ACHN (cell line): ENCODE data around the gene MINDY4.

ENCODE experiments used
- DNase-seq: peaks from one replicate; pipeline ENCODE4 v3.0.0-alpha.2; 2015
- in situ Hi-C: cut with HindIII; loops from 2 replicates; pipeline ENCODE4 v1.10.0; 2017; ENCODE audit warnings: low sequenced_read_pairs, low pct_ligation_motif_present, low pct_unique_long_range_greater_than_20kb

Gene MINDY4

GRCh38 chr7:30739691-30740090, 31.5 kb upstream of the MINDY4 start:
- in situ Hi-C loops: no loop called here
- no peak for DNase-seq

- in situ Hi-C loops: no loop called here
- peak; percentile 74 for DNase-seq
Measured at GRCh38 chr7:30740417-30741181, 30.6 kb upstream of the MINDY4 start.

DNA sequence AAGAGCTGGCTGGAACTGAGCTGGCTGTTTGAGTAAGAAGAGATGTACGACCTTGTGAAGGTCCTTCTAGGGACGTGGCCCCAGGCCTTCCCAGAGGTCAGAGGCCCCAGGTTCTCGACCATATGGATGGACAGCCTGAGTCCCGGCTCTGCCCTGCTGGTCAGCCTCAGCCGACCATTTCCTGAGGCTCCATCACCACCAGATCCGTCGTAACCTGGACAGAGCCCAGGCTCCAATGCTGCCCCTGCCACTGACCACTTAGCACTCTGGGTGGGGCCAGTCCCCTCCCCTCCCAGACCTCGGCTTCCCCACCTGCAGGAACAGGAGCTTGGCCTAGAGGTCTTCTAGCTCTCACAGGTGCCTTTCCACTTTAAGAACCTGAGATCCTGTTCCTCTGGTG, 29.9 kb upstream of the MINDY4 start:
- DNase-seq: no peak
- in situ Hi-C loops: no loop called here

GRCh38 chr7:30743371-30744074, 27.7 kb upstream of the MINDY4 start:
- peak; percentile 15 for DNase-seq
- in situ Hi-C loops: no loop called here

DNA sequence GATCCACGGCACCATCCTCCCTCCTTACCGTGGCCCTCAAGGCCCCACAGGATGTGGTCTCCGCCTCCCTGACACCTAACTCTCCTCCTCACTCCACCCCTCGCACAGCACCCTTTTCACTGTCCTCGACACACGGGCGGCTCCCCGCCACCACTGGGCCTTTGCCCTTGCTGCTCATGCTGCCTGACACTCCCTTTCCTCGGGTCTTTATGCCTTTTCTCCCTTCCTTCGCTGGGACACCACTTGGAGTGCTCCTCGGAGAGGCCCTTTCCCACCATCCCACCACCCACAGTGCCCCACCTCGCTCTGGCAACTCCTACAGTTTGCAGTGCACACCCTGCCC, 27.2 kb upstream of the MINDY4 start:
- in situ Hi-C loops: no loop called here
- no peak for DNase-seq

DNA sequence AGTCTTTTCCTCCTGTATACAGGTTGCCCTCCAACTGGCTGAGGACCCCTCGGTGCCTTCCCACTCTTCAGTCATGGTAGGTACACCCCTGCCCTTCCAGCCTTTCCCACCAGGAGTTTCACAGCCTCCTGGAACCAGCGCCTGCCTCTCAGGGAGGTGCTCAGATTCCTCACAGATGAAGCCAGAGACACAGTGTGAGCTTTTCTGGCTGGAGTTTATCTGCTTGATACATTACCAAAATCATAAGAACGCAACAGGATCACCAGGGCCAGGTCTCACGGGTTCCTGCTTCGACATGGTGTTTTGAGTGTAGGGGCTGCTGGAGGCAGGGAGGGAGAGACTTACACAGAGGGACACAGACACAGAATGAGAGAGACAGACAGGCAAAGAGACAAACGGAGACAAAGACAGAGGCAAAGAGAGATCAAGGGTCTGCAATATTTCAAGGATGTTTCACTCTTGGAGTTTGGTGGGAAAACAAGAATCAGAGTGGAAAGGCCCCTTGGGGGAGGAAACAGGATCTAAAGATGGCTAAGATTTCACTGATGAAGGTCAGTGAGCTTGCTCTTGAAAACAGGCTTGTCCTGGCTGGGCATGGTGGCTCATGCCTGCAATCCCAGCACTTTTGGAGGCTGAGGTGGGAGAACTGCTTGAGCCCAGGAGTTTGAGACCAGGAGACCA, 25.8 kb upstream of the MINDY4 start:
- in situ Hi-C loops: no loop called here
- no peak for DNase-seq

GRCh38 chr7:30750010-30750409, 21.2 kb upstream of the MINDY4 start:
- in situ Hi-C loops: no loop called here
- DNase-seq: no peak

DNA sequence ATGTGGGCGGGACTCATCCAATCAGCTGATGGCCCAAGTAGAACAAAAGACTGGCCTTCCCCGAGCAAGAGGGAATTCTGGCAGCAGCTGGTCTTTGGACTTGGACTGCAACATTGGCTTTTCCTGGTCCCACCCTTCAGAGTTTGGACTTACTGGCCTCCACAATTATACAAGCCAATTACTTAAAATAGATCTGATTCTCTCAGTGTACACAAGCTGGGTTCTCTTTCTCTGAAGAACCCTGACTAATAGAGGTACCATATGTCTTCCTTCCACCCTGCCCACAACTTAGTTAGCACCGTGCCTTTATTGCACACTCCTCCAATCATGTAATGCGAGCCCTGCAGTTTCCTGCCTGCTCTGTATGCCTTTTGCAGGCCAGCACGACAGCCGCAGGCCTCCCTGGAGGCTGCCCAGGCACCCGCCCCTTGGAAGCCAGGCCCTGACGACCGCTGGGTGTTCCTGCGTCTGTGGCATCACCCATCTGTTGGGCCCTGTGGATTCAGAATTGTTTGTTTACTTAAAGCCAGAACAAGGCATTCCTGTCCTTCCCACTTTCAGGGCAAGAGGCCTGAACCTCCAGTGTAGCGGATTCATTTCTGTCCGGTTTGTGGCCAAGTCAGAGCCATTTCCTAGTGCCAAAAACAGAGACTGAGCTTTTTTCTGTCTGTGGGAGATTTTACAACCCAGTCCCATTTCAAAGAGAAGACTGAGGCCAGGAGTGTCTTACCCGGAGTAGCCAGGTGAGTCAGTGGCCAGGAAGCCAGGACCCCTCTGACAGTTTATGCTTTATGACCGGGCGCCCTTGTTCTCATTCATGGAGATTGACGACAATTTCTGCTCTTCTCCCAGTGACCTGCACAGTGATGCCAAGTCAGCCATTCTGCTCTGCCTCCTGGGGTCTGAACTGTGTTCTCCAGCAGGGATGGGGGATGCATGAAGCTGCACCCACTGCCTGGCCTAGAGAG, 20.2 kb upstream of the MINDY4 start:
- in situ Hi-C loops: no loop called here
- DNase-seq: no peak

- in situ Hi-C loops: no loop called here
- no peak for DNase-seq
Measured at GRCh38 chr7:30751696-30752273, 19.4 kb upstream of the MINDY4 start, which contains the start of gene INMT. INMT (plus strand) TSS chr7:30752135; CDS start chr7:30752151, 16 bp downstream.

- in situ Hi-C loops: no loop called here
- no peak for DNase-seq
Measured at GRCh38 chr7:30752484-30752883, 18.7 kb upstream of the MINDY4 start.

- in situ Hi-C loops: no loop called here
- no peak for DNase-seq
Measured at GRCh38 chr7:30752979-30753378, 18.2 kb upstream of the MINDY4 start.

DNA sequence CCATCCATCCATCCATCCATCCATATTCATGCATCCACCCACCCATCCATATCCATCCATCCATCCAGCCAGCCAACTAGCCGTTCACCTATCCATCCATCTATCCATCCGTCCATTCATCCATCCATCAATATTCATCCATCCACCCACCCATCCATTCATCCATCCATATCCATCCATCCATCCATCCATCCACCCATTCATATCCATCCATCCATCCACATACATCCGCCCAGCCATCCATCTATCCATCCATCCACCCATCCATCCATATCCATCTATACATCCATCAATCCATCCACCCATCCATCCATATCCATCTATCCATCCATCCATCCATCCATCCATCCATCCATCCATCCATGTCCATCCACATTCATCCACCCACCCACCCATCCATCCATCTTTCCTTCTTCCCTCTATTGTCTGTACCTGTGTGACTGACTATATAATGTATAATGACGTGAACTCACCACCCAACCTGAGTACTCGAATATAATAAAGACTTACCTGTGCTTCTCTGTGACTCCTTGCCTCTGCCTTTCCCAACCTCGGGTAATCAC, 16.8 kb upstream of the MINDY4 start:
- DNase-seq: no peak
- in situ Hi-C loops: no loop called here

DNA sequence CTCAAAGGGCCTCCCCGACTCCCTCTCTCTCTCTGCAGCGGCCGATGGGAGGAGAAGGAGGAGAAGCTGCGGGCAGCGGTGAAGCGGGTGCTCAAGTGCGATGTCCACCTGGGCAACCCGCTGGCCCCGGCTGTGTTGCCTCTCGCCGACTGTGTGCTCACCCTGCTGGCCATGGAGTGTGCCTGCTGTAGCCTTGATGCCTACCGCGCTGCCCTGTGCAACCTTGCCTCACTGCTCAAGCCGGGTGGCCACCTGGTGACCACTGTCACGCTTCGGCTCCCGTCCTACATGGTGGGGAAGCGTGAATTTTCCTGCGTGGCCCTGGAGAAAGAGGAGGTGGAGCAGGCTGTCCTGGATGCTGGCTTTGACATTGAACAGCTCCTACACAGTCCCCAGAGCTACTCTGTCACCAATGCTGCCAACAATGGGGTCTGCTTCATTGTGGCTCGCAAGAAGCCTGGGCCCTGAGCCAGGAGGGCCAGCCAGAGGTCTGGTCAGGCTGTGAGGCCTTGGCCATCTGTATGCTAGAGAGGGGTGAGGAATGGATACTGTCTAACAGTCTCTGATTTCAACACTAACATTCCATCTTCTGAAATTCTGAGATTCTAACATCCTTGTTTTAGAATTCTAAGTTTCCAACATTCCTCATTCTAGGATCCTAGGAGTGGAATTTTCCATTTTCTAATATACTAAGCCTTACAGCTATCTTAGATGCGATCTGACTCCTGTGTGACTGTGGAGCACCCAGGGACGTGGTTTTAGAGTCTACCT, 15.6 kb upstream of the MINDY4 start:
- no peak for DNase-seq
- in situ Hi-C loops: no loop called here

DNA sequence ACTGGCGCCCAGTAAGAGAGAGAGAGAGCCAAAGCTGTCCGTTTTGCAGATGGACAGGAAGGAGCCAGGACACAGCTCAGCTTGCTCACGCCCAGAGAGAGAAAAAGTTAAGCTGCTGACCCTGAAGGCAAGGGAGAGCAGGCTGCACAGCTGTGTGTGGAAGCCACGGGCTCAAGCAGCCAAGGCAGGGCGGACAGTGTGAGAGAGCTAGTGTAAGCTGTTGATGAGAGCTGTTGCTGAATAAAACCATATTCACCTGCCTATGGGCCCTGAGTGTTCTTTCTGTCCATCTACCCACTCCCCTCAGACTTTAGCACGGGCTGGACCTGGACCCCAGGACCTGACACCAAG, 13.9 kb upstream of the MINDY4 start:
- in situ Hi-C loops: no loop called here

GRCh38 chr7:30760514-30761213, 10.6 kb upstream of the MINDY4 start:
- no peak for DNase-seq
- in situ Hi-C loops: no loop called here

More for the DNA sequence above, 13.9 kb upstream of the MINDY4 start:
- DNase-seq: no peak

DNA sequence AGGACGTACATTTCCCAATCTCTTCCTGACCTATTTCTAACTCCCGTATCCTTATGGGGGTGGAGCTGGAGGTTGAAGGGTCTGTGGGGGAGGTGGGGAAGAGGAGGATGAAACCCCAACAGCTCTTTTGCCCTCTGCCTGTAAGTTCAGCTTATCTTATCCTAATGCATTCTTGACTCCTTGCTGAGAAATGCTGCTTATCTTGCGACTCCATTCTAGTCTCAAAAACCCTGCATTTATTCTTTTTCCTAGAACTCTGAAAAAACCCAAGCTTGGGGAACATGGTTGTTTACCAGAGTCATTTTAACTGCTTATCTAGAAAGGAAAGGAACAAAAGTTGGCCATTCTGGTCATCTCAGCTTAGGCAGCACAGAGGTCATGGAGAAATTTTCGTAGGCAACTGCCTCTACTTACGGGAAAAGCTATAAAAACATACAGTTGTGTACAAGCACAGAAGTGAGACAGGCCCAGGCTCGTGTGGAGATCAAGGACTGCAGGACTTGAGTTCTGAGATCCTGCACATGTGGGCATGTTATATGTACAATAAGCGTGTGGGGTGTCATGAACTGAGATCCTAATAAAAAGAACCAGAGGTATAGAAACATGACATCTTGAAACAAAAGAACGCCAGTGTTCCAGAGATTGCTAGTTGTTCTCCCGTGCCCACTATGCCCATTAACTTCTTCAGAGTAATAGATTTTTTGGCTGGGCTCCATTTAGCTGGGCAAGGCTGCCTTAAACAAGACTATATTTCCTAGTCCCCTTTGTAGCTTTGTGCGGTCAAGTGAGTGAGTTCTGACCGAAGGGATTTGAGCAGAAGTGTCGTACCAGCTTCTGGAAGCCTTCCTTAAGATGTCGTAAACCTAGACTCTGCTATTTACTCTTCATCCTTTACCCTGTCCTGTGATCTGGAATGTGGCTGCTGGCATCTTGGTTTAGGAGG, 9.7 kb upstream of the MINDY4 start:
- DNase-seq: no peak
- in situ Hi-C loops: no loop called here
